ENCODE results near the gene CLEC20A.

DNA sequence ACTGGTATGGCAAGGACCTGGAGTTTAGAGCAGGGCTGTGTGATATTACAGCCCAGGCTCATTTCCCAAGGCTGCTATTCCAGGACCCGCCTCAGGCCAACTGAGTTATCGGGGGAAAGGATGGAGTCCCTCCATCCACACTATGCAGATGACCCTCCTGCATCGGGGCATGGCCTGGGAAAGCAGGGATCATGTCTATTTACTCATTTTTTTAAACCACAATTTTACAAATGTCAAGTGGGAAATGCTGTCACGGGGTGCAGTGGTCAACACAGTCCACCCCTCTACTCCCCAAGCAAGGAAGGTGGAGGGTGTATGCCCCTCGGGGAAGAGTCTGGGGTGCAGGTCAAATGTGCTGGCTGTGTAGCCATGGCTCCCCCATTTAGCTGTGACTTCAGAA lies 6.1 kb upstream of the CLEC20A start:
- no peak for TF ChIP-seq POLR2A (IDR thresholded peaks at IDR 0.05)
- TF ChIP-seq, protein P1, sequence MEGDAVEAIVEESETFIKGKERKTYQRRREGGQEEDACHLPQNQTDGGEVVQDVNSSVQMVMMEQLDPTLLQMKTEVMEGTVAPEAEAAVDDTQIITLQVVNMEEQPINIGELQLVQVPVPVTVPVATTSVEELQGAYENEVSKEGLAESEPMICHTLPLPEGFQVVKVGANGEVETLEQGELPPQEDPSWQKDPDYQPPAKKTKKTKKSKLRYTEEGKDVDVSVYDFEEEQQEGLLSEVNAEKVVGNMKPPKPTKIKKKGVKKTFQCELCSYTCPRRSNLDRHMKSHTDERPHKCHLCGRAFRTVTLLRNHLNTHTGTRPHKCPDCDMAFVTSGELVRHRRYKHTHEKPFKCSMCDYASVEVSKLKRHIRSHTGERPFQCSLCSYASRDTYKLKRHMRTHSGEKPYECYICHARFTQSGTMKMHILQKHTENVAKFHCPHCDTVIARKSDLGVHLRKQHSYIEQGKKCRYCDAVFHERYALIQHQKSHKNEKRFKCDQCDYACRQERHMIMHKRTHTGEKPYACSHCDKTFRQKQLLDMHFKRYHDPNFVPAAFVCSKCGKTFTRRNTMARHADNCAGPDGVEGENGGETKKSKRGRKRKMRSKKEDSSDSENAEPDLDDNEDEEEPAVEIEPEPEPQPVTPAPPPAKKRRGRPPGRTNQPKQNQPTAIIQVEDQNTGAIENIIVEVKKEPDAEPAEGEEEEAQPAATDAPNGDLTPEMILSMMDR (IDR thresholded peaks at IDR 0.05), result no peak

Measured in right lobe of liver (tissue), 4 donors.